Measurements from ENCODE around the gene MACROH2A1. TPM values are rescaled to one million over a fixed set of nuclear protein-coding genes. Genes with fewer than 3 reads are reported as not detected.

Gene MACROH2A1
- total and polyA plus RNA-seq, 2 experiments from 2014 or later: 115 to 125 TPM

DNA sequence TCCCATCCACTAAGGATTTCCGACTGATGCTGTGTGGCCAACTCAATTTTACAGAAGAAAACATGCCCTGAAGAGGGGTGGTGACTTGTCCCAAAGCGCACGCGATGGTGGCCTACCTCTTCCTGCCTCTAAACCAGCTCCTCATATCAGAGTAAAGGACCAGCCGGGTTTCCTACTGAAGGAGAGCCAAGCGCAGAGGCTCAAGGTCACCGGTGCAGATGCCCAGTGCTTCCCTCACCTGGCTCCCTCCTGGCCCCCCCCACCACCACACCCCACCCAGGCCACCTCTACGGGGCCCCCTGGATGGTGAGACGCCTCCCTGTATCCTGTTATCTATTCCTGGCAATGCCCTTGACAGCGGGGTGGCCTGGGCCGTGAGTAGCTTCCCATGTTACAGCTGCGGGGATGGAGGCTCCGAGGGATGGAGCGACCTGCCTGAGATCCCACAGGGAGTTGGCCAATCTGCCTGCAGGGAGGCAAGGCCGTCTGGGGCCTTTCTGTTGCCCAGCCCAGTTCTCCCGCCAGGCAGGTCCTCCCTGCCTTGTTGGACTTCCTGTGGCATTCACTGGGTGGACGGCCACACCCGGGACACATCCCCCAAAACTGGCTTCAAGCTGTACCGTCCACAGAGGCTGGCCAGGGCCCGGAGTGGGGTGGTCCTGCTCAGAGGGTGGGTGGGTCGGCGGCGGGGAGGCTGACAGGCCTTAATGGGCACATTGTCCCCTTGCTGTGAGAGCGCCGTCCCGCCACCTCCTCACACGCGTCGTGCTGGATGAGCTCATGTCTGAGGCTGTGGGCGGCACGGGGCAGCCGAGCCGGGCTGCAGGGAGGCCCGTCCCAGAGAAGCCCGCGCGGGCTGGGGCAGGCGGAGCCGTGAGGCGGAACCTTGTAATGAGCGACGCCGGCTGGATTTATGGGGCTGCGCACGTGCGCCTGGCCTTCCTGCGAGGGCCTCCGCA is 72.5 kb downstream of the MACROH2A1 start:
- no peaks in the 10 kb centered on the region for H3K4me1 ChIP-seq (ENCODE audit: insufficient read depth)
- 46 to 50% methylated on average over 36 to 42 of the region's 48 CpGs for WGBS, 2 experiments (ENCODE audit: low coverage in 1 of 2, low lambda C conversion rate in 2 of 2, missing lambda C conversion rate in 2 of 2)
- no peaks in the 10 kb centered on the region for H3K9me3 ChIP-seq (ENCODE audit: low read depth)
- H2AFZ ChIP-seq: no peak overlapping the region
- H3K27me3 ChIP-seq (replicated peaks; ENCODE audit: insufficient read depth): no peaks in the 10 kb centered on the region; the same call in 1 of the 2 replicates
- TF ChIP-seq EZH2 (IDR thresholded peaks at IDR 0.05; ENCODE audit: insufficient read depth, poor library complexity, severe bottlenecking) (no peak), EZH2phosphoT487 (IDR thresholded peaks at IDR 0.05; ENCODE audit: insufficient read depth, low read depth) (no peak)
- no peaks in the 10 kb centered on the region for H3K79me2 ChIP-seq (ENCODE audit: insufficient read depth)
- H3K36me3 ChIP-seq (ENCODE audit: low read depth): no peaks in the 10 kb centered on the region
- no peak overlapping the region for H3K9ac ChIP-seq
- DNase-seq: peak; percentile 67
- in situ Hi-C loops (cut with MboI): loop anchor here (25.0 kb wide), 1 partner anchor 414 kb away; the partner anchor contains the start of gene PCBD2
- H4K20me1 ChIP-seq (ENCODE audit: insufficient read depth): no peaks in the 10 kb centered on the region
- H3K4me2 ChIP-seq (ENCODE audit: unreplicated experiment): no peak overlapping the region
- no peaks in the 10 kb centered on the region for H3F3A ChIP-seq (ENCODE audit: insufficient read depth)
- no peak overlapping the region for H3K27ac ChIP-seq
- no peak overlapping the region for H3K4me3 ChIP-seq
- H3K9me2 ChIP-seq (ENCODE audit: insufficient read depth): no peaks in the 10 kb centered on the region

DNA sequence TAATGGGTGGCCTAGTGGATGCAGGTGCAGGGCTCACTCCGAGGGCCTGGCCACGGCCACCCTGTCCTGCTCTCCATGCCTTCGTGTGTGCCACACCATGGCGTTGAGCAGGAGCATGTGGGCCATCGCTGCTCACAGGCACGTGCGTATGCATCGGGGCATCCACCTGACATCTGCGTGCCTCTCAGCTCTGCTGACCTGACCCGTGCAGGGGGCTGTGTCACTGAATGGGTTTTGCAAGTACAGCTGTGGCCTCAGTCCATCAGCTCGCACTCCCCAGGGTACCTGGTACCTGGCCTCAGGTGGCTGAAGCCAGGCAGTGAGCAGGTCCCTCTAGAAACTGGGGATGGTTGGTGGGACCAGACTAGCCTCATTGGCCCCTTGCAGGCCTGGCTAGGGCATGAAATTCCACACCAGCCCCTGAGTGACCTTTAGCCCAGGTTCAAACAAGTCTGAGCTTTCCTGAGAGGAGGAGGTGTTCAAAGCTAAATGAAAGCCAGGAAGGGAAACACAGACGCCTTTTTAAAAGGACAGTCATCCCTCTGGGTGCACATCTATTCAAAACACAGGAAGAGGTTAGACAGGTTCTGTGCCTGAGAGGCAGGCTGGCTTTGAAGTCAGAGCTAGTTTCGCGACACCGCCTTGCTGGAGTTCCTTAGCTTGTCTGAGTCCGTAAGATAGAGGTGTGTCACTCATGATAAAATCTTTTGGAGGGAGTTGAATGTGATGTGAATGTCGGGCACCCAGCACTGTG is 74.0 kb downstream of the MACROH2A1 start:
- Histone ChIP-seq H3K36me3 (ENCODE audit: low read depth) (no peaks in the 10 kb centered on the region), H3K79me2 (ENCODE audit: insufficient read depth) (no peaks in the 10 kb centered on the region), H3K9ac (no peak overlapping the region), H3K27ac (no peak overlapping the region), H3K27me3 (replicated peaks; ENCODE audit: insufficient read depth) (no peaks in the 10 kb centered on the region; the same call in 1 of the 2 replicates), H3K9me2 (ENCODE audit: insufficient read depth) (no peaks in the 10 kb centered on the region), H3K9me3 (ENCODE audit: low read depth) (no peaks in the 10 kb centered on the region), H3K4me2 (ENCODE audit: unreplicated experiment) (no peak overlapping the region), H3K4me1 (ENCODE audit: insufficient read depth) (no peaks in the 10 kb centered on the region), H3F3A (ENCODE audit: insufficient read depth) (no peaks in the 10 kb centered on the region), H2AFZ (no peak overlapping the region), H4K20me1 (ENCODE audit: insufficient read depth) (no peaks in the 10 kb centered on the region), H3K4me3 (no peak overlapping the region)
- TF ChIP-seq EZH2 (IDR thresholded peaks at IDR 0.05; ENCODE audit: insufficient read depth, poor library complexity, severe bottlenecking) (no peak), EZH2phosphoT487 (IDR thresholded peaks at IDR 0.05; ENCODE audit: insufficient read depth, low read depth) (no peak)
- 82 to 83% methylated on average over 17 of the region's 17 CpGs for WGBS, 2 experiments (ENCODE audit: low coverage in 1 of 2, low lambda C conversion rate in 2 of 2, missing lambda C conversion rate in 2 of 2)
- in situ Hi-C loops (cut with MboI): loop anchor here (25.0 kb wide), 1 partner anchor 413 kb away; the partner anchor contains the start of gene PCBD2
- no peak for DNase-seq

DNA sequence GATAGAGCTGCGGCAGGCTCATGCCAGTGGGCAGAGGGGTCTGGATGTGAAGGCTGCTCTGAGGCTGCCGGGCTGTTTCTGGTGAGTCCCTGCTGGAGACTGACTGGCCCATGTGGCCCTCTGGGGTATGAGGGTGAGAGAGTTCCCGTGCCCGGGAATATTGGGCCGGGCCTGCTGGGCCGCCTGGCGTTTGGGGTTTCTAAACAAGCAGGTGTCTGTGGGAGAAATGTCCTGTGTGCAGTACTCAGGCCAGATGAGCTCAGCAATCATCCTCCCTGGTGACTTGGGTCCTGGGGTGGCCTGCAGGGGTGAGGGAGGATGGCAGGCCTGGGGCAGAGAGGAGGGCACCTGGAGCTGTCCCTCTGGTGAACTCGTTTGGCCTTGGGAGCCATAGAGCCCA is 74.9 kb downstream of the MACROH2A1 start:
- 67 to 70% methylated on average over 8 of the region's 8 CpGs for WGBS, 2 experiments (ENCODE audit: low coverage in 1 of 2, low lambda C conversion rate in 2 of 2, missing lambda C conversion rate in 2 of 2)
- no peaks in the 10 kb centered on the region for H3K9me3 ChIP-seq (ENCODE audit: low read depth)

DNA sequence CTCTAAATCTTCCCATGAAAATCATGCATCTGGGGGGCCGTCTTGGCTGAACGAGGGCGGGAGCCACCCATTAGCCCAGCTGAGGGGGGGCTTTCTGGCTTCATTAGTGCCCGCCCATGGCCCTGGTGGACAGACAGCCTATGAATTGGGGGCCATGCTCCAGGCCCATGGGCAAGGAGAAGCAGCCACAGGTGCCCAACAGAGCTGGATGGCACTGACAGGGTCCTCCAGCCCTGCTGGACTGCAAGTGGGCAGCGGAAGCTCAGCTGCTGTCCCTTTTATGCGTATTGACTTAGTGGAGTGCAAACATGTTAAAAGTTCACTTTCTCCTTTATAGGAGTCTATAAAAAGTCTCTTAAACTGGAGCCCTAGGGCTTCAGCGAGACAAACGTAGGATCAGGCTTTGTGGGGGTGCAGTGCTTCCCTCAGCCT is 75.3 kb downstream of the MACROH2A1 start:
- no peak overlapping the region for H3K4me3 ChIP-seq
- H3K36me3 ChIP-seq (ENCODE audit: low read depth): no peaks in the 10 kb centered on the region
- H3K9ac ChIP-seq: no peak overlapping the region
- no peak overlapping the region for H3K27ac ChIP-seq
- H3F3A ChIP-seq (ENCODE audit: insufficient read depth): no peaks in the 10 kb centered on the region
- H3K9me2 ChIP-seq (ENCODE audit: insufficient read depth): no peaks in the 10 kb centered on the region
- no peak overlapping the region for H2AFZ ChIP-seq
- no peaks in the 10 kb centered on the region for H3K4me1 ChIP-seq (ENCODE audit: insufficient read depth)
- H3K4me2 ChIP-seq (ENCODE audit: unreplicated experiment): no peak overlapping the region
- no peak for DNase-seq
- H3K27me3 ChIP-seq (replicated peaks; ENCODE audit: insufficient read depth): no peaks in the 10 kb centered on the region; the same call in 1 of the 2 replicates
- TF ChIP-seq EZH2 (IDR thresholded peaks at IDR 0.05; ENCODE audit: insufficient read depth, poor library complexity, severe bottlenecking) (no peak), EZH2phosphoT487 (IDR thresholded peaks at IDR 0.05; ENCODE audit: insufficient read depth, low read depth) (no peak)
- no peaks in the 10 kb centered on the region for H3K79me2 ChIP-seq (ENCODE audit: insufficient read depth)
- WGBS, 2 experiments (ENCODE audit: low coverage in 1 of 2, low lambda C conversion rate in 2 of 2, missing lambda C conversion rate in 2 of 2): 73 to 75% methylated on average over 8 of the region's 8 CpGs
- in situ Hi-C loops (cut with MboI): no loop called here
- H4K20me1 ChIP-seq (ENCODE audit: insufficient read depth): no peaks in the 10 kb centered on the region
- no peaks in the 10 kb centered on the region for H3K9me3 ChIP-seq (ENCODE audit: low read depth)

More for the DNA sequence above, 74.9 kb downstream of the MACROH2A1 start:
- Histone ChIP-seq H3K4me3 (no peak overlapping the region), H2AFZ (no peak overlapping the region), H3K4me2 (ENCODE audit: unreplicated experiment) (no peak overlapping the region), H3K27ac (no peak overlapping the region), H3K27me3 (replicated peaks; ENCODE audit: insufficient read depth) (no peaks in the 10 kb centered on the region; the same call in 1 of the 2 replicates), H3K9me2 (ENCODE audit: insufficient read depth) (no peaks in the 10 kb centered on the region), H3K4me1 (ENCODE audit: insufficient read depth) (no peaks in the 10 kb centered on the region), H4K20me1 (ENCODE audit: insufficient read depth) (no peaks in the 10 kb centered on the region), H3K36me3 (ENCODE audit: low read depth) (no peaks in the 10 kb centered on the region), H3K79me2 (ENCODE audit: insufficient read depth) (no peaks in the 10 kb centered on the region), H3K9ac (no peak overlapping the region), H3F3A (ENCODE audit: insufficient read depth) (no peaks in the 10 kb centered on the region)
- no peak for TF ChIP-seq EZH2phosphoT487 (IDR thresholded peaks at IDR 0.05; ENCODE audit: insufficient read depth, low read depth)
- TF ChIP-seq EZH2 (IDR thresholded peaks at IDR 0.05; ENCODE audit: insufficient read depth, poor library complexity, severe bottlenecking): no peak
- DNase-seq: no peak
- in situ Hi-C loops (cut with MboI): no loop called here
